Measurements from ENCODE around the gene ALKBH5. TPM values are rescaled to one million over a fixed set of nuclear protein-coding genes. Genes with fewer than 3 reads are reported as not detected.

Gene ALKBH5
- total RNA-seq, 2 experiments from 2014 or later: 117 to 121 TPM

GRCh38 chr17:18144855-18145254 is 38.8 kb upstream of the ALKBH5 start:
- ATAC-seq: no peak
- no peaks in the 10 kb centered on the region for H3K36me3 Mint-ChIP-seq (ENCODE audit: low read depth)
- no peak overlapping the region for H3K27ac Mint-ChIP-seq
- H3K4me1 Mint-ChIP-seq (ENCODE audit: low read depth): peaks cover 2% of the 10 kb centered on the region
- H3K4me3 Mint-ChIP-seq: no peak overlapping the region
- ChIA-PET POLR2A (no interaction called here), CTCF (no interaction called here)
- no peaks in the 10 kb centered on the region for H3K27me3 Mint-ChIP-seq (ENCODE audit: low read depth)
- no peak for DNase-seq
- no peaks in the 10 kb centered on the region for H3K9me3 Mint-ChIP-seq (ENCODE audit: insufficient read depth)

- H3K27me3 Mint-ChIP-seq (ENCODE audit: low read depth): no peaks in the 10 kb centered on the region
- H3K9me3 Mint-ChIP-seq (ENCODE audit: insufficient read depth): no peaks in the 10 kb centered on the region
- H3K27ac Mint-ChIP-seq: no peak overlapping the region
- H3K36me3 Mint-ChIP-seq (ENCODE audit: low read depth): no peaks in the 10 kb centered on the region
- POLR2A ChIA-PET: no interaction called here
- ATAC-seq (no peak), DNase-seq (no peak)
- peaks cover 2% of the 10 kb centered on the region for H3K4me1 Mint-ChIP-seq (ENCODE audit: low read depth)
- CTCF ChIA-PET: no interaction called here
- no peak overlapping the region for H3K4me3 Mint-ChIP-seq
These were observed 37.8 kb upstream of the ALKBH5 start for GRCh38 chr17:18145811-18146210.

GRCh38 chr17:18146259-18146658 is 37.4 kb upstream of the ALKBH5 start:
- CTCF ChIA-PET: no interaction called here
- no peak for ATAC-seq
- POLR2A ChIA-PET: no interaction called here

GRCh38 chr17:18146980-18147379 is 36.6 kb upstream of the ALKBH5 start:
- Mint-ChIP-seq H3K4me1 (ENCODE audit: low read depth) (no peaks in the 10 kb centered on the region), H3K27me3 (ENCODE audit: low read depth) (no peaks in the 10 kb centered on the region), H3K9me3 (ENCODE audit: insufficient read depth) (no peaks in the 10 kb centered on the region), H3K36me3 (ENCODE audit: low read depth) (no peaks in the 10 kb centered on the region), H3K4me3 (no peak overlapping the region), H3K27ac (no peak overlapping the region)
- POLR2A ChIA-PET: no interaction called here
- ATAC-seq: no peak
- CTCF ChIA-PET: interaction anchor here (1.4 kb wide), 1 partner anchor 24 kb away, joined by 5 read pairs; no protein-coding TSS in a partner anchor
- DNase-seq: no peak

More at GRCh38 chr17:18146259-18146658, 37.4 kb upstream of the ALKBH5 start:
- no peaks in the 10 kb centered on the region for H3K36me3 Mint-ChIP-seq (ENCODE audit: low read depth)
- no peak for DNase-seq
- H3K9me3 Mint-ChIP-seq (ENCODE audit: insufficient read depth): no peaks in the 10 kb centered on the region
- no peak overlapping the region for H3K27ac Mint-ChIP-seq
- no peak overlapping the region for H3K4me3 Mint-ChIP-seq
- H3K27me3 Mint-ChIP-seq (ENCODE audit: low read depth): no peaks in the 10 kb centered on the region
- H3K4me1 Mint-ChIP-seq (ENCODE audit: low read depth): no peaks in the 10 kb centered on the region

GRCh38 chr17:18148586-18148985 is 35.0 kb upstream of the ALKBH5 start:
- no peak for DNase-seq
- peaks cover 3% of the 10 kb centered on the region for H3K4me1 Mint-ChIP-seq (ENCODE audit: low read depth)
- ATAC-seq: no peak
- H3K27me3 Mint-ChIP-seq (ENCODE audit: low read depth): peaks cover 4% of the 10 kb centered on the region
- CTCF ChIA-PET: no interaction called here
- no peaks in the 10 kb centered on the region for H3K9me3 Mint-ChIP-seq (ENCODE audit: insufficient read depth)
- no peak overlapping the region for H3K4me3 Mint-ChIP-seq
- no peak overlapping the region for H3K27ac Mint-ChIP-seq
- no peaks in the 10 kb centered on the region for H3K36me3 Mint-ChIP-seq (ENCODE audit: low read depth)
- POLR2A ChIA-PET: interaction anchor here (0.5 kb wide), 1 partner anchor 124 kb away, joined by 4 read pairs; no protein-coding TSS in a partner anchor

GRCh38 chr17:18151290-18151689 is 32.3 kb upstream of the ALKBH5 start:
- H3K36me3 Mint-ChIP-seq (ENCODE audit: low read depth): no peaks in the 10 kb centered on the region
- ChIA-PET CTCF (interaction anchor here (2.5 kb wide), 1 partner anchor 33 kb away, joined by 10 read pairs; the partner anchor contains the start of gene ALKBH5), POLR2A (no interaction called here)
- H3K27me3 Mint-ChIP-seq (ENCODE audit: low read depth): peaks cover 4% of the 10 kb centered on the region
- DNase-seq: no peak
- no peaks in the 10 kb centered on the region for H3K9me3 Mint-ChIP-seq (ENCODE audit: insufficient read depth)
- H3K4me1 Mint-ChIP-seq (ENCODE audit: low read depth): peaks cover 12% of the 10 kb centered on the region
- H3K4me3 Mint-ChIP-seq: no peak overlapping the region
- H3K27ac Mint-ChIP-seq: no peak overlapping the region
- ATAC-seq: no peak

- DNase-seq (no peak), ATAC-seq (no peak)
- H3K4me3 Mint-ChIP-seq: no peak overlapping the region
- peaks cover 25% of the 10 kb centered on the region for H3K4me1 Mint-ChIP-seq (ENCODE audit: low read depth)
- ChIA-PET CTCF (interaction anchor here (1.3 kb wide), 1 partner anchor 13 kb away, joined by 3 read pairs; no protein-coding TSS in a partner anchor), POLR2A (no interaction called here)
- no peak overlapping the region for H3K27ac Mint-ChIP-seq
- no peaks in the 10 kb centered on the region for H3K36me3 Mint-ChIP-seq (ENCODE audit: low read depth)
- no peaks in the 10 kb centered on the region for H3K9me3 Mint-ChIP-seq (ENCODE audit: insufficient read depth)
- peaks cover 7% of the 10 kb centered on the region for H3K27me3 Mint-ChIP-seq (ENCODE audit: low read depth)
These were observed 28.4 kb upstream of the ALKBH5 start for GRCh38 chr17:18155179-18155578.

- CTCF ChIA-PET: interaction anchor here (1.3 kb wide), 1 partner anchor 14 kb away, joined by 3 read pairs; no protein-coding TSS in a partner anchor
- Mint-ChIP-seq H3K36me3 (ENCODE audit: low read depth) (no peaks in the 10 kb centered on the region), H3K4me1 (ENCODE audit: low read depth) (peaks cover 25% of the 10 kb centered on the region)
These were observed 27.3 kb upstream of the ALKBH5 start for GRCh38 chr17:18156171-18156975.

GRCh38 chr17:18156976-18157280 is 26.7 kb upstream of the ALKBH5 start:
- ATAC-seq (no peak), DNase-seq (no peak)
- H3K27ac Mint-ChIP-seq: no peak overlapping the region
- H3K36me3 Mint-ChIP-seq (ENCODE audit: low read depth): no peaks in the 10 kb centered on the region
- H3K27me3 Mint-ChIP-seq (ENCODE audit: low read depth): peaks cover 10% of the 10 kb centered on the region
- H3K4me3 Mint-ChIP-seq: no peak overlapping the region
- H3K9me3 Mint-ChIP-seq (ENCODE audit: insufficient read depth): no peaks in the 10 kb centered on the region
- peaks cover 25% of the 10 kb centered on the region for H3K4me1 Mint-ChIP-seq (ENCODE audit: low read depth)
- ChIA-PET CTCF (no interaction called here), POLR2A (no interaction called here)

More at GRCh38 chr17:18156171-18156975, 27.3 kb upstream of the ALKBH5 start:
- H3K4me3 Mint-ChIP-seq: no peak overlapping the region
- H3K27me3 Mint-ChIP-seq (ENCODE audit: low read depth): peaks cover 10% of the 10 kb centered on the region
- no peak for ATAC-seq
- POLR2A ChIA-PET: no interaction called here
- no peaks in the 10 kb centered on the region for H3K9me3 Mint-ChIP-seq (ENCODE audit: insufficient read depth)
- peak overlapping the region; percentile 17 for H3K27ac Mint-ChIP-seq
- DNase-seq: no peak

- Mint-ChIP-seq H3K9me3 (ENCODE audit: insufficient read depth) (no peaks in the 10 kb centered on the region), H3K27ac (peak overlapping the region; percentile 30), H3K4me1 (ENCODE audit: low read depth) (peaks cover 25% of the 10 kb centered on the region), H3K4me3 (peak overlapping the region; percentile 61), H3K36me3 (ENCODE audit: low read depth) (no peaks in the 10 kb centered on the region), H3K27me3 (ENCODE audit: low read depth) (peaks cover 9% of the 10 kb centered on the region)
- no peak for ATAC-seq
- DNase-seq: no peak
- POLR2A ChIA-PET: no interaction called here
- CTCF ChIA-PET: interaction anchor here (1.0 to 1.2 kb wide), 3 partner anchors 13 to 24 kb away, joined by 3 to 5 read pairs (median 3); no protein-coding TSS in a partner anchor
These were observed 26.2 kb upstream of the ALKBH5 start for GRCh38 chr17:18157354-18157985.

GRCh38 chr17:18158022-18158600 is 25.5 kb upstream of the ALKBH5 start:
- ATAC-seq: peak; percentile 86
- Mint-ChIP-seq H3K27ac (peak overlapping the region; percentile 84), H3K27me3 (ENCODE audit: low read depth) (peaks cover 6% of the 10 kb centered on the region), H3K4me3 (peak overlapping the region; percentile 61), H3K4me1 (ENCODE audit: low read depth) (peaks cover 25% of the 10 kb centered on the region), H3K9me3 (ENCODE audit: insufficient read depth) (no peaks in the 10 kb centered on the region), H3K36me3 (ENCODE audit: low read depth) (no peaks in the 10 kb centered on the region)
- ChIA-PET POLR2A (no interaction called here), CTCF (interaction anchor here (0.7 to 1.2 kb wide), 5 partner anchors 12 to 44 kb away, joined by 3 to 5 read pairs (median 3); no protein-coding TSS in a partner anchor)
- DNase-seq: peak; percentile 96

GRCh38 chr17:18159551-18160120 is 24.0 kb upstream of the ALKBH5 start:
- ChIA-PET CTCF (no interaction called here), POLR2A (no interaction called here)
- Mint-ChIP-seq H3K9me3 (ENCODE audit: insufficient read depth) (no peaks in the 10 kb centered on the region), H3K4me3 (no peak overlapping the region), H3K27ac (no peak overlapping the region), H3K27me3 (ENCODE audit: low read depth) (peaks cover 6% of the 10 kb centered on the region), H3K4me1 (ENCODE audit: low read depth) (peaks cover 18% of the 10 kb centered on the region), H3K36me3 (ENCODE audit: low read depth) (no peaks in the 10 kb centered on the region)
- ATAC-seq (no peak), DNase-seq (no peak)
